IMR-90 (cell line): ENCODE results near the gene TNN. TPM values are rescaled to one million over a fixed set of nuclear protein-coding genes. Genes with fewer than 3 reads are reported as not detected.

Experiments
- ATAC-seq: fragments of 200-7000 bp; cut with Tn5 transposase; 2 replicates; pipeline ENCODE4 v1.9.1; 2020; ENCODE audit warnings: low read depth, mild to moderate bottlenecking, moderate library complexity
- BruUV-seq: library from RNA; stranded (reverse); fragments of 400-500 nt; replicated peaks from 2 replicates; lab custom pipeline; 2021; lab: Mats Ljungman, UMichigan
- CTCF ChIA-PET: fragments of 300-600 bp; formaldehyde crosslinking; extraction: SDS; loops from one replicate; lab custom pipeline; 2021; ENCODE audit warnings: antibody characterized with exemption; lab: Yijun Ruan, JAX
- POLR2A ChIA-PET: fragments of 300-600 bp; sonication (Branson Sonifier 250); formaldehyde crosslinking; loops from one replicate; lab custom pipeline; 2022; ENCODE audit warnings: antibody characterized with exemption; ENCODE audit not compliant: unreplicated experiment; lab: Charles Lee
- DNase-seq: peaks from one replicate; pipeline ENCODE4 v3.0.0; 2013
- H2AFZ ChIP-seq: replicated peaks from 2 replicates; pipeline ENCODE3; 2013; ENCODE audit warnings: low read length, mild to moderate bottlenecking; ENCODE audit not compliant: poor library complexity
- H2AK5ac ChIP-seq: 2 replicates; pipeline ENCODE4 v1.6.1; 2013; ENCODE audit warnings: low read depth, low read length, inconsistent platforms
- H2AK9ac ChIP-seq: replicated peaks from 2 replicates; pipeline ENCODE3; 2013; ENCODE audit warnings: mild to moderate bottlenecking, low read depth, low read length, moderate library complexity; ENCODE audit not compliant: poor library complexity
- H2BK120ac ChIP-seq: 2 replicates; pipeline ENCODE4 v1.6.1; 2013; ENCODE audit warnings: low read depth, low read length, inconsistent platforms
- H2BK15ac ChIP-seq: 3 replicates; pipeline ENCODE4 v1.6.1; 2013; ENCODE audit warnings: low read depth, low read length, inconsistent platforms
- H2BK20ac ChIP-seq: 2 replicates; pipeline ENCODE4 v1.6.1; 2013; ENCODE audit warnings: low read depth, mild to moderate bottlenecking, inconsistent platforms, low read length, moderate library complexity
- H2BK5ac ChIP-seq: 2 replicates; pipeline ENCODE4 v1.6.1; 2013; ENCODE audit warnings: mild to moderate bottlenecking, low read depth, low read length, inconsistent platforms; ENCODE audit not compliant: poor library complexity, severe bottlenecking
- H3K14ac ChIP-seq: replicated peaks from 2 replicates; pipeline ENCODE4 v1.6.1; 2013; ENCODE audit warnings: low read depth, low read length, inconsistent platforms
- H3K18ac ChIP-seq: 2 replicates; pipeline ENCODE4 v1.6.1; 2013; ENCODE audit warnings: low read depth, low read length, control low read depth
- H3K23ac ChIP-seq: 2 replicates; pipeline ENCODE4 v1.6.1; 2013; ENCODE audit warnings: low read depth, low read length, inconsistent platforms
- H3K27ac ChIP-seq: 2 replicates; pipeline ENCODE4 v1.5.1; 2013; ENCODE audit warnings: mild to moderate bottlenecking, control low read depth, low read length; ENCODE audit not compliant: insufficient read depth
- H3K27me3 ChIP-seq: 2 replicates; pipeline ENCODE4 v1.6.1; 2013; ENCODE audit warnings: low read length; ENCODE audit not compliant: control insufficient read depth, insufficient read depth
- H3K36me3 ChIP-seq: 2 replicates; pipeline ENCODE4 v1.6.1; 2013; ENCODE audit warnings: low read length, mixed read lengths; ENCODE audit not compliant: control insufficient read depth, insufficient read depth
- H3K4ac ChIP-seq: 2 replicates; pipeline ENCODE4 v1.6.1; 2013; ENCODE audit warnings: low read depth, low read length, inconsistent platforms
- H3K4me1 ChIP-seq: 2 replicates; pipeline ENCODE4 v1.6.1; 2013; ENCODE audit warnings: low read length, mixed read lengths; ENCODE audit not compliant: control insufficient read depth, insufficient read depth
- H3K4me2 ChIP-seq: 2 replicates; pipeline ENCODE4 v1.6.1; 2013; ENCODE audit warnings: low read depth, mild to moderate bottlenecking, control low read depth, low read length, moderate library complexity
- H3K4me3 ChIP-seq: 2 replicates; pipeline ENCODE4 v1.5.1; 2013; ENCODE audit warnings: low read depth, mild to moderate bottlenecking, control low read depth, low read length, moderate library complexity; ENCODE audit not compliant: insufficient read depth
- H3K56ac ChIP-seq: 2 replicates; pipeline ENCODE4 v1.6.1; 2013; ENCODE audit warnings: low read length, inconsistent platforms; ENCODE audit not compliant: insufficient read depth; ENCODE audit errors: extremely low read depth
- H3K79me1 ChIP-seq, 2 experiments: 2 replicates each; pipeline ENCODE4 v1.6.1; 2013; ENCODE audit warnings: low read length in 2 of 2, inconsistent platforms in 1 of 2, low read depth in 1 of 2
- H3K9ac ChIP-seq: 2 replicates; pipeline ENCODE4 v1.6.1; 2013; ENCODE audit warnings: low read depth, low read length, control low read depth
- H3K9me1 ChIP-seq: 2 replicates; pipeline ENCODE4 v1.6.1; 2013; ENCODE audit warnings: low read length, inconsistent platforms; ENCODE audit not compliant: insufficient read depth
- H3K9me3 ChIP-seq: 2 replicates; pipeline ENCODE4 v1.6.1; 2013; ENCODE audit warnings: low read length; ENCODE audit not compliant: control insufficient read depth, insufficient read depth
- H4K20me1 ChIP-seq: 2 replicates; pipeline ENCODE4 v1.6.1; 2013; ENCODE audit warnings: low read length, inconsistent platforms; ENCODE audit not compliant: insufficient read depth
- H4K5ac ChIP-seq: 2 replicates; pipeline ENCODE4 v1.6.1; 2013; ENCODE audit warnings: mild to moderate bottlenecking, low read depth, low read length, control low read depth
- H4K8ac ChIP-seq, 2 experiments: 2 replicates each; pipeline ENCODE4 v1.6.1; 2013; ENCODE audit warnings: low read depth in 2 of 2, low read length in 2 of 2, control low read depth in 1 of 2, inconsistent platforms in 1 of 2
- H4K91ac ChIP-seq: 2 replicates; pipeline ENCODE4 v1.6.1; 2013; ENCODE audit warnings: low read depth, low read length, inconsistent platforms; ENCODE audit not compliant: insufficient read depth
- CEBPB ChIP-seq: IDR thresholded peaks from 2 replicates; pipeline ENCODE4 v1.6.1; 2012; ENCODE audit warnings: low read depth, low read length, improper control_type of control experiment
- CHD1 ChIP-seq: IDR thresholded peaks from 2 replicates; pipeline ENCODE4 v1.6.1; 2012; ENCODE audit warnings: low read depth, low read length, improper control_type of control experiment
- ELK1 ChIP-seq: fragments of 150-350 bp; IDR thresholded peaks from 2 replicates; pipeline ENCODE4 v1.6.1; 2016; ENCODE audit warnings: low read depth, mild to moderate bottlenecking, low read length, moderate library complexity, borderline replicate concordance
- MAZ ChIP-seq: IDR thresholded peaks from 2 replicates; pipeline ENCODE4 v1.6.1; 2012; ENCODE audit warnings: low read depth, mild to moderate bottlenecking, low read length, improper control_type of control experiment, moderate library complexity, borderline replicate concordance
- MXI1 ChIP-seq: IDR thresholded peaks from 2 replicates; pipeline ENCODE4 v1.6.1; 2012; ENCODE audit warnings: low read depth, mild to moderate bottlenecking, low read length, moderate library complexity, borderline replicate concordance
- NFE2L2 ChIP-seq: fragments of 150-350 bp; IDR thresholded peaks from 2 replicates; pipeline ENCODE4 v1.6.1; 2016; ENCODE audit warnings: low read depth, mild to moderate bottlenecking, low read length
- POLR2A ChIP-seq: IDR thresholded peaks from 2 replicates; pipeline ENCODE4 v1.6.1; 2012; ENCODE audit warnings: mild to moderate bottlenecking, low read depth, low read length
- SMC3 ChIP-seq: fragments of 150-350 bp; IDR thresholded peaks from 2 replicates; pipeline ENCODE4 v1.6.1; 2016; ENCODE audit warnings: low read depth, mild to moderate bottlenecking, antibody characterized with exemption, low read length, moderate library complexity
- USF2 ChIP-seq: fragments of 150-350 bp; IDR thresholded peaks from 2 replicates; pipeline ENCODE4 v1.6.1; 2017; ENCODE audit warnings: mild to moderate bottlenecking, antibody characterized with exemption, low read length, low read depth
- WGBS, 2 experiments: methylation state at CpG; one replicate each; pipeline versions ENCODE4 v1.1.5 to v1.1.7; 2013; ENCODE audit warnings: missing lambda C conversion rate in 2 of 2; ENCODE audit not compliant: insufficient read length in 1 of 2; ENCODE audit errors: extremely low coverage in 2 of 2; 5-methylcytosine and 5-hydroxymethylcytosine counted together
- dilution Hi-C: fragments of 300-500 bp; cut with HindIII; formaldehyde crosslinking; loops from one replicate; pipeline ENCODE4 v1.14.3; 2018; ENCODE audit warnings: low sequenced_read_pairs; ENCODE audit not compliant: unreplicated experiment
- in situ Hi-C: fragments of 300-500 bp; cut with MboI; formaldehyde crosslinking; loops from 3 replicates; pipeline ENCODE4 v1.14.3; 2019; ENCODE audit warnings: low sequenced_read_pairs, inconsistent platforms, mixed read lengths
- intact Hi-C: fragments of 100-400 bp; cut with micrococcal nuclease; formaldehyde crosslinking; loops from 2 replicates; pipeline ENCODE4 v1.10.0; 2022
- polyA plus RNA-seq, 3 experiments: library from polyadenylated mRNA; depleted of rRNA; stranded (reverse); fragments of >200 nt; gene quantifications; 2 replicates each; pipeline ENCODE4 v1.2.3, GENCODE V29; 2012; ENCODE audit warnings: low replicate concordance in 1 of 3
- total RNA-seq: library from RNA; depleted of rRNA; stranded (reverse); fragments of >200 nt; gene quantifications from 2 replicates; pipeline ENCODE4 v1.2.3, GENCODE V29; 2012

TNN gene
- total and polyA plus RNA-seq, 2 of the 4 experiments (the other 2 are of a cell fraction) = not detected

- TF ChIP-seq ELK1 (no peak), NFE2L2 (0 out of 2 replicates have a peak, but pooled peaks have one; percentile 5)
Observed at GRCh38 chr1:175154629-175155472, 87.2 kb downstream of the TNN start (continued).

GRCh38 chr1:175155473-175155856 lies 87.8 kb downstream of the TNN start:
- H3K27me3 ChIP-seq = peaks cover 3% of the 10 kb centered on the region; the same call in 1 of the 2 replicates
- no peaks in the 10 kb centered on the region for H3K36me3 ChIP-seq
- ATAC-seq = no peak
- H2BK120ac ChIP-seq = no peak overlapping the region
- H3K4me3 ChIP-seq = no peak overlapping the region
- dilution Hi-C loops (no loop called here), intact Hi-C loops (loop anchor here (10.0 kb wide), 1 partner anchor 729 kb away; no protein-coding TSS in a partner anchor), in situ Hi-C loops (loop anchor here (5.0 to 25.0 kb wide), 2 partner anchors 167 to 1707 kb away; no protein-coding TSS in a partner anchor)
- H2BK5ac ChIP-seq = no peak overlapping the region
- WGBS, 2 experiments = no CpG with 5 or more reads among the region's 4 CpGs
- H3K4me2 ChIP-seq = no peak overlapping the region
- no peak overlapping the region for H2AFZ ChIP-seq
- no peak overlapping the region for H3K23ac ChIP-seq
- POLR2A ChIA-PET = no interaction called here
- no peak overlapping the region for H3K56ac ChIP-seq
- no TSS peak for BruUV-seq
- H4K91ac ChIP-seq = no peak overlapping the region
- no peaks in the 10 kb centered on the region for H3K79me1 ChIP-seq
- no peak overlapping the region for H2BK20ac ChIP-seq
- no peak overlapping the region for H2AK5ac ChIP-seq
- H4K8ac ChIP-seq = no peak overlapping the region
- no peak overlapping the region for H2AK9ac ChIP-seq
- H3K9me3 ChIP-seq = no peaks in the 10 kb centered on the region
- no peak overlapping the region for H3K9ac ChIP-seq
- H2BK15ac ChIP-seq = no peak overlapping the region
- no peak overlapping the region for H3K14ac ChIP-seq
- CTCF ChIA-PET = interaction anchor here (0.5 to 3.0 kb wide), 9 partner anchors 8 to 1725 kb away, joined by 3 to 18 read pairs (median 3); no protein-coding TSS in a partner anchor
- H4K5ac ChIP-seq = no peak overlapping the region
- H4K20me1 ChIP-seq = no peaks in the 10 kb centered on the region
- no peak overlapping the region for H3K4ac ChIP-seq
- H3K9me1 ChIP-seq = no peaks in the 10 kb centered on the region
- no peak overlapping the region for H3K27ac ChIP-seq
- no peaks in the 10 kb centered on the region for H3K4me1 ChIP-seq
- TF ChIP-seq SMC3 (no peak), POLR2A (no peak), ELK1 (no peak), CEBPB (no peak), MXI1 (no peak), USF2 (no peak), MAZ (no peak), CHD1 (no peak)
- no peak overlapping the region for H3K18ac ChIP-seq
- DNase-seq = no peak
